Gastroesophageal sphincter (tissue), 3 donors: ENCODE data around the gene PARD3B.

Experiments used
- CTCF ChIP-seq, 4 experiments: fragments of 200-600 bp in 2 of 4; fragments of 450-650 bp in 2 of 4; sonication (generic) in 1 of 4; IDR thresholded peaks; one replicate each; pipeline ENCODE4 v1.5.1; 2017 to 2019; ENCODE audit warnings: antibody characterized with exemption in 4 of 4, mild to moderate bottlenecking in 2 of 4, moderate library complexity in 2 of 4
- EP300 ChIP-seq: sonication (generic); formaldehyde crosslinking; IDR thresholded peaks from one replicate; pipeline ENCODE4 v1.6.1; 2017; ENCODE audit warnings: antibody characterized with exemption, mild to moderate bottlenecking
- POLR2A ChIP-seq, 2 donors: fragments of 450-650 bp; IDR thresholded peaks; one replicate each; pipeline ENCODE4 v1.6.1; 2017; ENCODE audit warnings: antibody characterized with exemption in 2 of 2, mild to moderate bottlenecking in 2 of 2, moderate library complexity in 1 of 2
- POLR2AphosphoS5 ChIP-seq: sonication (generic); formaldehyde crosslinking; IDR thresholded peaks from one replicate; pipeline ENCODE4 v1.6.1; 2017; ENCODE audit warnings: antibody characterized with exemption

DNA sequence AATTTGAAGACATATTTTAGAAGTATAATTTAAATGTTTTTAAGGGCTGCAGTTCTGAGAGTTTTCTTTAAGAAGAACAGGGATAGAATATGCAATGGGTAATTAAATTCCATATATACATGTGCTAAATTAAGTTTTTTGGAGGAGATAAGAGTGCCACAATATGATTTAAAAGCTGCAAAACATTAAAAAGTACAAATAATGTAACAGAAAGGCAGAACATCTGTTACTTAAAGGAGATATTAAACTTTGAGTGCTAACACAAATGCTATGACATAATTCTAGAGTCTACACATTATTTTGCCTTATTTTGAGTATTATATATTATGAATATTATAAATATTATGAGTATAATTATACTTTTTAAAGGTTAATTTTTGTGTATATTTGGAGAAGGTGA, 102.4 kb downstream of the PARD3B start:
- TF ChIP-seq CTCF (IDR thresholded peaks at IDR 0.05) (no peak), POLR2AphosphoS5 (no peak), EP300 (no peak), POLR2A (IDR thresholded peaks at IDR 0.05) (no peak)
